Esophagus muscularis mucosa (tissue), 4 donors: ENCODE data around the gene MADD.

ENCODE experiments used
- EP300 ChIP-seq: sonication (generic); formaldehyde crosslinking; IDR thresholded peaks from one replicate; pipeline ENCODE4 v1.6.1; 2017; ENCODE audit warnings: antibody characterized with exemption
- POLR2A ChIP-seq: fragments of 450-650 bp; IDR thresholded peaks from one replicate; pipeline ENCODE4 v1.6.1; 2017; ENCODE audit warnings: antibody characterized with exemption, moderate library complexity, mild to moderate bottlenecking, low read depth
- POLR2AphosphoS5 ChIP-seq, 2 donors: sonication (generic); formaldehyde crosslinking; IDR thresholded peaks; one replicate each; pipeline ENCODE4 v1.6.1; 2017; ENCODE audit warnings: antibody characterized with exemption in 2 of 2
- TF ChIP-seq, protein P1 (sequence below), 3 experiments: fragments of 200-600 bp in 2 of 3; fragments of 450-650 bp in 1 of 3; sonication (generic) in 2 of 3; IDR thresholded peaks; one replicate each; pipeline ENCODE4 v1.5.1; 2017 to 2019; ENCODE audit warnings: antibody characterized with exemption in 3 of 3, mild to moderate bottlenecking in 2 of 3, moderate library complexity in 1 of 3

DNA sequence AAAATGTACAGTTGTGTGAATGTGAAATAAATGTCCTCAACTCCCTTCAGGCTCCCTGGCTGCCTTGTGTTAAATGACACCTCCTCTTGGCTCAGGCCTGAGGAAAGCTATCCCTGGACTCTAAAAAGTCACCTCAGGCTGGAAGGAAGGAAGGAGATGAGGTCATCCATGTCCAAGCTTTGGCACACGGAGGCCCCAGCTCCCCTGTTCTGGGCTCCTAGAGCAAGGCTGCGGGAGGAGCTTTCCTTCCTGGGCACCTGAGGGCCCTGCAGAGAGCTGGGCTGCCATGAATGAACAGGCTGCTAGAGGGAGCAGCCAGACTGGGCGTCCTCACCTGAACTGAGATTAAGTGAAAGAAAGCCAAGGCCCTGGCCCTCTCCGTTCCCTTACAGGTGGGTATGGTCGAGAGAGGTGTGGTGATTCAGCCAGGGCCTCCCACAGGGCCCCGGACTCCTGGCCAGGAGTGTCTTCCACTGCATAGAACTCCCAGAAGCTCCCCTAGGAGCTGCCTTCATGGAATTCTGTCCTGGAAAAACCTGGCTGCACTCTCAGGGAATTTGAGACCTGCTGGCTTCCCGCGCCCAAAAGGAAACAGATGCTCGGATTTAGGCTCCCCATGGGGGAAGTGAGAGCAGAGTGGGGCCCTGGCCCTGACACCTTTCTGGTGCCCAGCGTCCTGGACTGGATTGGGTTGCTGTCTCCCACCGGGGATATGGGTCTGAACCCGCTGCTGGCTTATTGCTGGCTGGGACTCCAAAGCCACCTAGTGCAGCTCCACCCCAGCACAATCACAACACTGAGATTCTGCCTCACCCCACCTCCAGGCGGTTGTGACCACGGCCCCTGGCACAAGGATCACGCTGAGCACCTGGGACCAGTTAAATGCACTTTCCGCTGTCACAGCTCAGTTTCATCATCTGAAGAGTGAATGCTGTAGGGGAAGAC, 60.3 kb downstream of the MADD start:
- TF ChIP-seq, protein P1, sequence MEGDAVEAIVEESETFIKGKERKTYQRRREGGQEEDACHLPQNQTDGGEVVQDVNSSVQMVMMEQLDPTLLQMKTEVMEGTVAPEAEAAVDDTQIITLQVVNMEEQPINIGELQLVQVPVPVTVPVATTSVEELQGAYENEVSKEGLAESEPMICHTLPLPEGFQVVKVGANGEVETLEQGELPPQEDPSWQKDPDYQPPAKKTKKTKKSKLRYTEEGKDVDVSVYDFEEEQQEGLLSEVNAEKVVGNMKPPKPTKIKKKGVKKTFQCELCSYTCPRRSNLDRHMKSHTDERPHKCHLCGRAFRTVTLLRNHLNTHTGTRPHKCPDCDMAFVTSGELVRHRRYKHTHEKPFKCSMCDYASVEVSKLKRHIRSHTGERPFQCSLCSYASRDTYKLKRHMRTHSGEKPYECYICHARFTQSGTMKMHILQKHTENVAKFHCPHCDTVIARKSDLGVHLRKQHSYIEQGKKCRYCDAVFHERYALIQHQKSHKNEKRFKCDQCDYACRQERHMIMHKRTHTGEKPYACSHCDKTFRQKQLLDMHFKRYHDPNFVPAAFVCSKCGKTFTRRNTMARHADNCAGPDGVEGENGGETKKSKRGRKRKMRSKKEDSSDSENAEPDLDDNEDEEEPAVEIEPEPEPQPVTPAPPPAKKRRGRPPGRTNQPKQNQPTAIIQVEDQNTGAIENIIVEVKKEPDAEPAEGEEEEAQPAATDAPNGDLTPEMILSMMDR (IDR thresholded peaks at IDR 0.05), result peak in 1 of 3 experiments; percentile 2
- no peak for TF ChIP-seq POLR2AphosphoS5 (IDR thresholded peaks at IDR 0.05)
- no peak for TF ChIP-seq EP300
- no peak for TF ChIP-seq POLR2A
